ENCODE data around the gene KCNMA1.
A peak's percentile ranks its signal among the peaks of the same experiment; 100 is the strongest.

KCNMA1 gene

DNA sequence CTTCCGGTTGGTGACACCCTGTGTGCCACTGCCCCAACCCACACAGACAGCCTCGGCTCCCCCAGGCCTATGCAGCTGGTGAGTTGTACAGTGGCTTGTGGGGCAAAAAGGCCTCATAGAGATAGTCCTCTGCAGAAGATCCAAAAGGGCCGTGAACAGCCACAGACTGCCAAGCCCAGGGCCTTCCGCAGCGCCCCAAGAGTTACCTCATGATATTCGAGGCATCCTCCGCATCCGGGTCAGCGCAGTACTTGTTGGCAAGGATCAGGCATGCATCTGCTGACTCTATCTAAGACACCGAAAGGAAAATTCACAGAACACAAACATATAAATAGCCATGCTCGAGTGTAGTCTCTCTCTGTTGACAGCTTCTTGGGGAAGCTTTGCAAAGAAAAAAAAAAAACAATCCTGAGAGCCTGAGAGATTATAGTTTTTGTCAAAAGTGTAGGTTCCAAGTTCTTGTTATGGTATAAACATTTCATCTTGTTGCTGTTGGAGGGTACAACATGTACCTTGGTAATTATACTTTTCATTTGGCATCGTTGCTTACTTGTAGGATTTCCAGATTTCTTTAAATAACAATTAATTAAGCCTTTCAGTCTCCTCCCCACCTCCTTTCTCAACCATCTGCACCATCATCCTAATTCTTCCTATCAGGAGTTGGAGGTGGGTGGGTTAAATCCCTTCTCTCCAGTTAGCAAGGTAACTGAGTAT, 553.0 kb downstream of the KCNMA1 start:
- in situ Hi-C loops (cut with HindIII; ENCODE audit: low sequenced_read_pairs): no loop called here
- TF ChIP-seq, protein P1, sequence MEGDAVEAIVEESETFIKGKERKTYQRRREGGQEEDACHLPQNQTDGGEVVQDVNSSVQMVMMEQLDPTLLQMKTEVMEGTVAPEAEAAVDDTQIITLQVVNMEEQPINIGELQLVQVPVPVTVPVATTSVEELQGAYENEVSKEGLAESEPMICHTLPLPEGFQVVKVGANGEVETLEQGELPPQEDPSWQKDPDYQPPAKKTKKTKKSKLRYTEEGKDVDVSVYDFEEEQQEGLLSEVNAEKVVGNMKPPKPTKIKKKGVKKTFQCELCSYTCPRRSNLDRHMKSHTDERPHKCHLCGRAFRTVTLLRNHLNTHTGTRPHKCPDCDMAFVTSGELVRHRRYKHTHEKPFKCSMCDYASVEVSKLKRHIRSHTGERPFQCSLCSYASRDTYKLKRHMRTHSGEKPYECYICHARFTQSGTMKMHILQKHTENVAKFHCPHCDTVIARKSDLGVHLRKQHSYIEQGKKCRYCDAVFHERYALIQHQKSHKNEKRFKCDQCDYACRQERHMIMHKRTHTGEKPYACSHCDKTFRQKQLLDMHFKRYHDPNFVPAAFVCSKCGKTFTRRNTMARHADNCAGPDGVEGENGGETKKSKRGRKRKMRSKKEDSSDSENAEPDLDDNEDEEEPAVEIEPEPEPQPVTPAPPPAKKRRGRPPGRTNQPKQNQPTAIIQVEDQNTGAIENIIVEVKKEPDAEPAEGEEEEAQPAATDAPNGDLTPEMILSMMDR (IDR thresholded peaks at IDR 0.05; ENCODE audit: low read depth, low read length): no peak

DNA sequence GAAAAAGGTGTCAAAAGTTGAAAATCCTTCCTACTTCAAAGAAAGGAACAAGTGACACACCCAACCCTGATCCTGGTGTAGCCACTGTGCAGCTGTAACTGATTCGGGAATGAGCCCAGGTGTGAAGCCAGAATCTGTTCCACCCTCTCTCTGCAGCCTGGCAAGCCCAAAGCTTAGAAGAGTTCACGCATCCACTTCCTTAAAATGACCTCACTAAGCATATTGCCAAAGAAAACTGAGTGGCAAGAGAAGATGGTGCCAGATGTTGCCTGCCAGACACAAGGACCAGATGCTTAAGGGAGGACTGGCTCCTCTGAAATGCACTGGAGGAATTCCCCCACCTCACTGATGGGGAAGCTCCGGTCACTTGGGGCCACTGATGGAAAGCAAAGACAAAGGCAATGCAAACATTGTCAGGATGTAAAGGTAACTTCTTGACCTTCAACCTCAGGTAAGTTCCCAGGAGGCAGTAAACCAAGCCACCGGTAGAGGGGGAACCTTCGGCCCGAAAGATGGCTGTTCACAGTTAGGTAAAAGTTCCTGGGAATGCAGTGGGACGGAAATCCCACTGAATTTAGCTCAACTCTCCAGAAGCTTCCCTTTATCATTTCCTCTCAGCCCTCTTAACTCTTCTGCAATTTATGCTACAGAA, 554.9 kb downstream of the KCNMA1 start:
- in situ Hi-C loops (cut with HindIII; ENCODE audit: low sequenced_read_pairs): no loop called here
- no peak for DNase-seq (ENCODE audit: low read depth, low spot score)
- H3K4me3 ChIP-seq (ENCODE audit: low read depth, low read length): no peak overlapping the region
- TF ChIP-seq, protein P1 (IDR thresholded peaks at IDR 0.05; ENCODE audit: low read depth, low read length): peak; percentile 11

More for the DNA sequence above, 553.0 kb downstream of the KCNMA1 start:
- H3K4me3 ChIP-seq (ENCODE audit: low read depth, low read length): no peak overlapping the region
- no peak for DNase-seq (ENCODE audit: low read depth, low spot score)

DNA sequence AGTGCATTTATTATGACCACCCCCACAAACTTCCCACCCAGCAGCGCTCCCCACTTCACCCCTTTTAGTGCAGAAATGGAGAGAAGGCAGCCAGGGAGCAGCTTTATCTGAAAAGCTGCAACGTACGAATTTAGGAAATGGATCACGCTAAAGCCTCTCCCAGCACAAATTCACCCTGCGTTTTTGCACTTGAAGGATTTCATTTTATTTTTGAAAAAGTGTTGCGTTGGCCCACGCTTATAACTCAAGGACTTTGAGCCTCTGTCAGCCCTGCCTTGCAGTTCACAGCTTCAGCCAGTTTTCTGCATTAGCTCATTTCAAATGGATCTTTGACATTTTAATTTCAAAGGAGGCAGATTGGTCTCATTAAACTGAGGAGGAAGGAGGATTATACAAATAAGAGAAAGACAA, 556.1 kb downstream of the KCNMA1 start:
- TF ChIP-seq, protein P1 (IDR thresholded peaks at IDR 0.05; ENCODE audit: low read depth, low read length): no peak
- no peak overlapping the region for H3K4me3 ChIP-seq (ENCODE audit: low read depth, low read length)
- in situ Hi-C loops (cut with HindIII; ENCODE audit: low sequenced_read_pairs): no loop called here
- DNase-seq (ENCODE audit: low read depth, low spot score): no peak

DNA sequence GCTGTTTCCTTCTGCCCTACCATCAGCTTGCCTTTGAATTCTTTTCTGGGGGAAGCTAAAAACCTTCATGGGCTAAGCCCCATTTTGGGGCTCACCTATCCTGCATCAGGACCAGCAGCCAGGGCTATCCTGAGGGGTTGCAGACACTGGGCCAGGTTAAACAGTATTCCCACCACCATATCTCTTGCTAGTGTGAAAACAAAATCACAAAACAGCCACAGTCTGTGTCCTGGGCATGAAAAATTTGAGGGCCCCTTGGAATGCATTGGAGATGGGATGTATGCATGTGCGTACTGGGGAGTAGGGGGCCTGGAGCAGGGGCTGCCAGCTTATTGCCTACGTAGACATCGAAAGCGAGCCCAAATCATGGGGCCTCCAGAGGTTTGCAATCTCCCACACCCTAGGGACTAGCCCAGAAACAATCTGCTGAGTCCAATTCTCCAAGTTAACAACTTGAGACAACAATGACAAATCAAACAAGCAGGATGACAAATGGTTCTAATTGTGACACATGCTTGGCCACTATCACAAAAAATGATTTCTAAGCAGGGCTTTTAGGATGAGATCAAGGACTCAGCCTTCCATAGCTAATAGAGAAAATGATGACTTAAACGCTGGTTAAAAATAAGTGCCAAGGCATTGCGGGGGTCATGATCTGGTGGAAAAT, 557.1 kb downstream of the KCNMA1 start:
- in situ Hi-C loops (cut with HindIII; ENCODE audit: low sequenced_read_pairs): no loop called here
- no peak for DNase-seq (ENCODE audit: low read depth, low spot score)
- TF ChIP-seq, protein P1 (IDR thresholded peaks at IDR 0.05; ENCODE audit: low read depth, low read length): no peak
- H3K4me3 ChIP-seq (ENCODE audit: low read depth, low read length): no peak overlapping the region

DNA sequence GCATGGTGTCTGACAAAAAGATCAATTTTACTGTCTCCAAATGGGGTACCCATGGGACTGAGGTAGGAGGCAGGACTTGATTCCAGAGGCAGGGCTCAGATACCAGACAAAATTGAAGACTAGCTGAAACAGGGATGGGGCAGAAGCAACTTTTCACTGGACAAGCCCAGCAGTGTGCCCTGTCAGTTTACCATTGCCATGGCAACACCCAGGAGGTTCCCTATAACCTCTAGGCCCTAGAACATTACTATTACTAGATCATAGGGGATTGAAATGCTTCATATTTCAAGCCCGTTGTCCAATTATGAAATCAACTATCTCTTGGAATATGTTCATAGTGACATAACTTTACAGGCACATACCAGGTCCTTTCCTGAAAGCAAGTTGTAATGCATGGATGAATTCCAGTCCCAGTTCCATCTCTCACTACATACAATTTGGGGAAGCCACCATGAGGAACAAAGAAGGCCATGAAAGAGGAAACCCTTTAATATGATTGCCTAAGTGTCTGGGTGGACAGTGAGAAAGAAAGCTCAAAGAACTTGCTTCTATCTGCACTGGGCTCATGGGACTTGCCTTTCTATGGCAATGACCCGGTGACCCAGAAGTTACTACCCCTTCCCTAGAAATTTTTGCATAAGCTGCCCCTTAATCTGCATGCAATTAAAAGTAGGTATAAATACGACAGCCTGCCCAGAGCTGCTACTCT, 557.9 kb downstream of the KCNMA1 start:
- in situ Hi-C loops (cut with HindIII; ENCODE audit: low sequenced_read_pairs): no loop called here
- TF ChIP-seq, protein P1 (IDR thresholded peaks at IDR 0.05; ENCODE audit: low read depth, low read length): no peak
- no peak for DNase-seq (ENCODE audit: low read depth, low spot score)
- H3K4me3 ChIP-seq (ENCODE audit: low read depth, low read length): no peak overlapping the region

DNA sequence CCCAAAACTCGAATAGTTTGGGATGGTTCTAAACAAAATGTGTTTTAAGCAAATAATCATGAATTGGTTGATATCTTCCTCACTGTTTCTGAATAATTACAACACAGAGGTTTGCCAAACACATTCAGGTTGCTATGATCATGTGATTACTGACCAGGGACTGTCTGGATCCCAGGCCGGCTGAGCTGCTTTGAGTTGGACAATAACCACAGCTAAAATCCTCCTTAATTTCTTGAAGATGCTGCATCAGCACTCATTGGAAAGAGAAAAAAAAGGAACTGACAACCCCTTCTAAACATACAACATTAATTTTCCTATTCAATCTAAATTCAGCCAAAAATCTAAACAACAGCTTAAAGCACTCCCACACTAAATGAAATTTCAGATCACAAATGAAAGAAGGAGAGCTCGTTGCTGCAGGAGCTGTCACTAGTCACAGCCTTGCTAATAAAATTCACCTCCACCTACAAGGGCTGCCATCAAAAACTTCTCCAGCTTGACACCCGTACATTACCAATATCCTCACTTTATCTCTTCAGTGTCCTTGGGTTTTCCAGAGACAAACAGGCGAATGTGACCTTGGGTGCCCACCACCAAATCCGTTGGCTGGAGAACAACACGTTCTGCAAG, 560.2 kb downstream of the KCNMA1 start:
- no peak overlapping the region for H3K4me3 ChIP-seq (ENCODE audit: low read depth, low read length)
- TF ChIP-seq, protein P1 (IDR thresholded peaks at IDR 0.05; ENCODE audit: low read depth, low read length): no peak
- no peak for DNase-seq (ENCODE audit: low read depth, low spot score)
- in situ Hi-C loops (cut with HindIII; ENCODE audit: low sequenced_read_pairs): no loop called here
